ENCODE measurements around the gene RPL29. TPM values are rescaled to one million over a fixed set of nuclear protein-coding genes. Genes with fewer than 3 reads are reported as not detected.

The RPL29 gene
- total RNA-seq, 4 donors from 2014 or later: 1,191 to 2,826 (median 1,725) TPM

DNA sequence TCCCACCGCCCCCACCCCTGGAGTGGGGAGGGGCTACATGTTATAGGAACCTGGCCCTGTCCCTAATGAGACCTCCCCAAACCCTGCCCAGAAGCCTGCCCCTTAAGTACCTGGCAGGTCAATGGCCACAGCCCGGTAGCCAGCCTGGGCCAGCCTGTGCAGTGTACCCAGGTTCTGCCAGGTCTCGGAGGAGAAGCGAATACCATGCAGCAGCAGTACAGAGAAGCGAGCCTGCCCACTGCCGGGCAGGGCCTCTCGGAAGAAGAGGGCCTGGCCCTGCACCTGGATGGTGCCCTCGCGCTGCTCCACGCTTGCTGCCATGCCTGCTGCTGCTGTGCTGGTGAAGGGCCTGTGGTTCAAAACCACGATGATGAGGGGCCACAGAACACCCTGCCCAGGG, 24.3 kb downstream of the RPL29 start:
- Histone ChIP-seq H3K9me3 (no peaks in the 10 kb centered on the region), H3K27ac (peak overlapping the region in 1 of 4 donors; percentile 30), H3K27me3 (no peaks in the 10 kb centered on the region), H3K36me3 (no peaks in the 10 kb centered on the region), H3K4me3 (no peak overlapping the region), H3K4me1 (peaks cover 39 to 92% (median 40%) of the 10 kb centered on the region in 3 donors)
- WGBS, 2 donors: 72 to 100% methylated on average over 3 to 9 of the region's 11 CpGs
- intact Hi-C loops (cut with DNase I): no loop called here
- TF ChIP-seq, protein P1, sequence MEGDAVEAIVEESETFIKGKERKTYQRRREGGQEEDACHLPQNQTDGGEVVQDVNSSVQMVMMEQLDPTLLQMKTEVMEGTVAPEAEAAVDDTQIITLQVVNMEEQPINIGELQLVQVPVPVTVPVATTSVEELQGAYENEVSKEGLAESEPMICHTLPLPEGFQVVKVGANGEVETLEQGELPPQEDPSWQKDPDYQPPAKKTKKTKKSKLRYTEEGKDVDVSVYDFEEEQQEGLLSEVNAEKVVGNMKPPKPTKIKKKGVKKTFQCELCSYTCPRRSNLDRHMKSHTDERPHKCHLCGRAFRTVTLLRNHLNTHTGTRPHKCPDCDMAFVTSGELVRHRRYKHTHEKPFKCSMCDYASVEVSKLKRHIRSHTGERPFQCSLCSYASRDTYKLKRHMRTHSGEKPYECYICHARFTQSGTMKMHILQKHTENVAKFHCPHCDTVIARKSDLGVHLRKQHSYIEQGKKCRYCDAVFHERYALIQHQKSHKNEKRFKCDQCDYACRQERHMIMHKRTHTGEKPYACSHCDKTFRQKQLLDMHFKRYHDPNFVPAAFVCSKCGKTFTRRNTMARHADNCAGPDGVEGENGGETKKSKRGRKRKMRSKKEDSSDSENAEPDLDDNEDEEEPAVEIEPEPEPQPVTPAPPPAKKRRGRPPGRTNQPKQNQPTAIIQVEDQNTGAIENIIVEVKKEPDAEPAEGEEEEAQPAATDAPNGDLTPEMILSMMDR (IDR thresholded peaks at IDR 0.05): no peak
- no peak for TF ChIP-seq POLR2A (IDR thresholded peaks at IDR 0.05)
- DNase-seq: no peak

DNA sequence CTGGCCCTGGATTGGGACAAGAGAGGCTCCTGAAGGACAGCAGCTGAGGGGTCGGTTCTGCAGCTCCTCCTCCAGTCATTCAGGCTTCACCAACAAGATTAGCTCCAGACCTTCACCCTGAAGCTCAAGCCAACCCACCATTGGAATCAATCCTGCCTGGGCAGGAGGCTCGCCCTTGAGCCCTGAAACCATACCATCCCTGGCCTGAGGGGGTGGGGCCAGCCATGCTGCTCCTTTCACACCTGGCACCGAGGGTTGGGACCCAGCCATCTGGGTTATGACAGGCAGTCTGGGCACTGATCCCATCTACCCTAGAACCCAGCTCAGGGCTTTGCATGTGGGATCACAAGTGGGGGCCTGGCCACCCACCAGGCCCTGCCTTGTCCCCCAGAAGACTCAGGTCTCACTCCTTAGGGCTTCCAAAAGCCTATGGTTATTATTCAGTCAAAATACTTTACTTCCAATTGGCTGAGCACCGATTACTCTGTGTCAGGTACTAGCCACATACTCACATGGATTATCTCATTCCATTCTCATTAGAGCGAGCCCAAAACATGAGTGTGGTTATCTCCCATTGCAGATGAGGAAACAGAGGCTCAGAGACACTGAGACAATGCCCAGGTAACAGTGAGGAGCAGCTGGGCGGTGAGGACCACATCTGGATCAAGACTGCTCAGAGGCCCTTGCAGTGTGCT, 24.9 kb downstream of the RPL29 start:
- 39 to 51% methylated on average over 4 of the region's 6 CpGs for WGBS, 2 donors

DNA sequence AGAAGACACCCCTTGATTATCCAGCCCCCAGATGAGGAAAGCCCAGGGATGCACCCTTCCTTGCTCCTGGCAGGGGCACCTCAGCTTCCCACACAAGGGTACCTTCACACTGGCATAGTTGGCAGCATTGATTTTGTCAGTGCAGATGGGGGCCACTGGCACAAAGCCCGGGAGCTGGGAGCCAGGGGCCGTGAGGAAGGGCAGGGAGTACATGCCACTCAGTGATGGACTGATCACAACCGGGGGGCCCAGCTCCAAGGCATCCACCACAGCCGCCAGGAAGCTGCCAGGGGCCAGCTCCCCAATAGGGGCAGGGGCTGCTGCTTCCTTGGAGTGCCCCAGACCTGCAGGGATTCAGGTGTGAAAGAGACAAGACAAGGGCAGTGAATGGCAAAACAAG, 25.9 kb downstream of the RPL29 start:
- H3K27me3 ChIP-seq: no peaks in the 10 kb centered on the region
- H3K4me3 ChIP-seq: no peak overlapping the region
- DNase-seq: no peak
- H3K9me3 ChIP-seq: no peaks in the 10 kb centered on the region
- no peaks in the 10 kb centered on the region for H3K36me3 ChIP-seq
- no peak for TF ChIP-seq POLR2A (IDR thresholded peaks at IDR 0.05)
- TF ChIP-seq, protein P1 (IDR thresholded peaks at IDR 0.05): no peak
- no peak overlapping the region for H3K27ac ChIP-seq
- 60 to 83% methylated on average over 1 to 2 of the region's 4 CpGs for WGBS, 2 donors
- H3K4me1 ChIP-seq: peaks cover 31 to 93% (median 40%) of the 10 kb centered on the region in 3 donors
- intact Hi-C loops (cut with DNase I): no loop called here

More for the DNA sequence above, 24.9 kb downstream of the RPL29 start:
- Histone ChIP-seq H3K4me3 (no peak overlapping the region), H3K27me3 (no peaks in the 10 kb centered on the region), H3K4me1 (peaks cover 38 to 93% (median 42%) of the 10 kb centered on the region in 3 donors), H3K36me3 (no peaks in the 10 kb centered on the region), H3K9me3 (no peaks in the 10 kb centered on the region), H3K27ac (peak overlapping the region in 1 of 4 donors; percentile 30)
- intact Hi-C loops (cut with DNase I): no loop called here
- DNase-seq: no peak
- TF ChIP-seq, protein P1 (IDR thresholded peaks at IDR 0.05): no peak
- no peak for TF ChIP-seq POLR2A (IDR thresholded peaks at IDR 0.05)

DNA sequence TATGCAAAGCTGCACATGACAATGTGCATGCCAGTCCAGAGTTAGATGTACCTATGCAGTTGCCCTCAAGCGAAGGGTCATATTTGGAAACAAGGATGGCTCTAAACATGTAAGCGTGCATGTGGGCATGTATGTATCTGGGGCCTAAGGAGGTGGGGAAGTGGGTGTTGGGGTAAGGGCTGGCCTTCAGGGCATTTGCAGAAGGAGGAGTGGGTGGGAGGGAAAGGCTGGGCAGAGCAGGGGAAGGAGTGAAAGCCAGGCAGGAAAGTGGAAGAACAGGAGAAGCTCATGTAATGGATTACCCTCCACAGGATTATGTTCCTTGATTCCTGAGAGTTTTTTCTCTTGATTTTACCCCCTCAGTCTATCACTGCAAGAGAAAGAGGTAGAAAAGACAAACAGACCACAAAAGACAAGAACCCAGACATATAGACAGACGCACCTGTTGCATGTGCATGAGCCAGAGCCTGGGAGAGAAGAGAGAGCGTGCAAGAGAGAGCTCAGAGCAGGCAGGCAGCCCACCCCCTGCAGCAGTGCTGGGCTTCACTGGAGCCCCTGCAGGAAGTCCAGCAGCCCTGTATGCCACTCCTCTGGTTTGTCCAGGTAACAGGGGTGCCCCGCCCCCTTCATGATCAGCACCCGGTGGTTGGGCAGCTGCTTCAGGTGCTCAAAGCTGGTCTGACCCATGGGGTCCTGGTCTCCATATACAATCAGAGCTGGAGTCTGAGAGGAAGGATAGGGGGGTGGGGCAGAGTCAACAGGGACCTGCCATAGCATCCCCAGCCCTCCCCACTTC, 26.6 kb downstream of the RPL29 start:
- no peaks in the 10 kb centered on the region for H3K36me3 ChIP-seq
- H3K9me3 ChIP-seq: no peaks in the 10 kb centered on the region
- WGBS, 2 donors: 82 to 88% methylated on average over 3 to 6 of the region's 6 CpGs
- DNase-seq: no peak
- no peaks in the 10 kb centered on the region for H3K27me3 ChIP-seq
- TF ChIP-seq POLR2A (IDR thresholded peaks at IDR 0.05): no peak
- TF ChIP-seq, protein P1 (IDR thresholded peaks at IDR 0.05): no peak
- no peak overlapping the region for H3K4me3 ChIP-seq
- intact Hi-C loops (cut with DNase I): no loop called here
- peaks cover 23 to 93% (median 33%) of the 10 kb centered on the region in 3 donors for H3K4me1 ChIP-seq
- peak overlapping the region in 2 of 4 donors; percentile 92 to 95 for H3K27ac ChIP-seq

Measured in esophagus squamous epithelium (tissue), 5 donors.